NCI-H2196 (cell line): ENCODE results near the gene KCTD14.
A peak's percentile ranks its signal among the peaks of the same experiment; 100 is the strongest.
"Not testable (repeated sequence)": the region's sequence is repeated elsewhere in the genome, so short reads cannot be mapped to it uniquely, and the experiment has no call there.

Experiments
- DNase-seq: peaks from one replicate; lab custom pipeline; 2025; ENCODE audit not compliant: unreplicated experiment; lab: John Stamatoyannopoulos, UW

The KCTD14 gene, protein sequence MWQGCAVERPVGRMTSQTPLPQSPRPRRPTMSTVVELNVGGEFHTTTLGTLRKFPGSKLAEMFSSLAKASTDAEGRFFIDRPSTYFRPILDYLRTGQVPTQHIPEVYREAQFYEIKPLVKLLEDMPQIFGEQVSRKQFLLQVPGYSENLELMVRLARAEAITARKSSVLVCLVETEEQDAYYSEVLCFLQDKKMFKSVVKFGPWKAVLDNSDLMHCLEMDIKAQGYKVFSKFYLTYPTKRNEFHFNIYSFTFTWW

DNA sequence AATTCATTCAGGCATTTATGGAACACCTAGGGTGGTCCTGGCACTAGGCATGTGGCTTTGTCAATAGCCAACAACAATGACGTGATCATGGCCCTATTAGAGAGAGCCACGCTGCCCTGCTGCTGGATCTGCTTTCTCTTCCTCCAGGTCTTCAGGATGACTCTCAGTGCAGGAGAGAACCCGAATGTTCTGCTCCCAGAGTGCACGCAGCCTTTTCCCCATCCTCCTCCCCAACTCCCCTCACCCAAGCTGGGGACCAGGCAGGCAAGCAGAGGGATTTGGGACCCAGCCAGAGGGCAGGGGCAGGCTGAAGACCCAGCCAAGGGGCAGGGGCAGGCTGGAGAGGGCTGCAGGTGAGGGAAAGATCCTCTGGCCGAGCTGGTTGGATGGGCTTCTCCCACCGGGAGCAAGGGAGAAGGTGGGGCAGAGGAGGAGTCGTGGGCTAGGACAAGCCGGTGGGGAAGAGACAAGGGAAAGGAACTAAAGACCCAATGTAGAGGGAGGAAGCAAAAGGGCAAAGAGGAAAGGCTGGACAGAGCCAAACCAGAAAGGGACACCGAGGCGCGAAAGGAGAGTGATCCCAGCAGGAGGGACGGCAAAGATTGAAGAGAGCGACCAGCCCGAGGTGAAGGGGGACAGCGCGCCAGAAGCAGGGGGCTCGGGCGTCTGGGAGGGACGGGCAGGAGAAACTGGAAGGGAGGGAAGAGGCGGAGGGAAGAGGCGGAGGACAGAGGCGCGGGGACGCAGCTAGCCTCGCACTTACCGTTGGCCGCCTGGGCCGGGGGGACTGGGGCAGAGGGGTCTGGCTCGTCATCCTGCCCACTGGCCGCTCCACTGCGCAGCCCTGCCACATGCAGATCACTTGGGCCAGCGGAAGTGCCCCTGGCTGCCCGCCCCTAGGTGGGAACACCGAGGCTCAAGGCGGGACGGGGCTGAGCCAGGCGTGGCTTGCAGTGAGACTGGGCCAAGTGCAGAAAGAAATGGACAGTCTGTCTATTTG, at the start of gene KCTD14:
Gene KCTD14 (minus strand): TSS at position 880 of the 1,000 bp plus-strand sequence. CDS start 27 bp downstream, at position 853.
- peak; percentile 46 for DNase-seq

DNA sequence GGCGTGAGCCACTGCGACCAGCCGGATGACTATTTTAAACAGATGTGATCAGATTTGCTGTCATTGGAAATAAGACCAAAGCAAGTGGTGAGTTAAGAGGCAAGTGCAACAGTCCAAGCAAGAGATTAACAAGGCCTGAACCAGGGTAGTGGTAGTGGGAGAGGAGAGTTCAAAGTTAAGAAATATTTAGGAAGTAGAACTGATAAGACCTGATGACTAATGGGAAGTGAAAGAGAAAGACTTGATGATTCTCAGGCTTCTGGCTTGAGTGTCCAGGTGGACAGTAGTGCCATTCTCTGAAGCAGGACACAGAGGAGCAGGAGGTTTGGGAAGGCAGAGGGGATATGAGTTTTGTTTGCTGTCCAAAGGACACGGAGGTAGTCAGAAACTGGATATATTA, 49.4 kb upstream of the KCTD14 start:
- no peak for DNase-seq

DNA sequence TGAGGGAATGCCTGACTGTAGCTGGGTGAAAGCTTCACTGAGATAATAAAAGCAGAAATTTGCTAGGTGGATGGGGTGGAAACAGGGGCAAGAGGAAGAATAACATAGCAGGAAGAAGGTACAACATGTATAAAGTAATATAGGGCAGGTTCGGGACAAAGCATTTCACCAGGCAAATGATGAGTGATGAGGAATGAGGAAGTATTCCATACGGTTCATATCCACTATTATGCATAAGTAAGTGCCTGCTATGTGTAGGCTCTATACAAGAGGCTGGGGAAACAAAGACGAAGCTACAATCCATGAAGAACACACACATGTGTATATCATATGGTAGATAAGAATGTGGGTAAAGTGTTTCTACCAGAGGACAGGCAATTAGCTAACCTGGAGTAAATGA, 48.6 kb upstream of the KCTD14 start:
- no peak for DNase-seq

DNA sequence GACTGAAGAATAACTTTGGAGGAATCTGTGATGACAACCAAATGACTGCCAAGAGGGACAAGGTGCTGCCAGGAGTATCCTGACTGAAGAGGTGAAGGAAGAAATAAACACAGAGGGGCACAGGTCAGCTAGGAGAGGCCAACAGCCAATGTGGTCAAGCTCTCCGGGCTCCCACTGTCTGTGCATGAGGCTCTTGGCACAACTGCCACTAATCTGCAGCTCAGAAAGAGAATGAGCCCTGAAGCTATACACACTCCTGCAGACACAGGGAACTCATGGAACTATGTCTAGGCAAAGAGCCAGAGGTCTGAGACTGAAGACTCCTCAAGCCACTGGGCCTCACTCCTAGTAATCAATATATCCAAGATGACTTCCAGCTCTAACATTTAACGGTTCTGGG, 47.5 kb upstream of the KCTD14 start:
- no peak for DNase-seq

DNA sequence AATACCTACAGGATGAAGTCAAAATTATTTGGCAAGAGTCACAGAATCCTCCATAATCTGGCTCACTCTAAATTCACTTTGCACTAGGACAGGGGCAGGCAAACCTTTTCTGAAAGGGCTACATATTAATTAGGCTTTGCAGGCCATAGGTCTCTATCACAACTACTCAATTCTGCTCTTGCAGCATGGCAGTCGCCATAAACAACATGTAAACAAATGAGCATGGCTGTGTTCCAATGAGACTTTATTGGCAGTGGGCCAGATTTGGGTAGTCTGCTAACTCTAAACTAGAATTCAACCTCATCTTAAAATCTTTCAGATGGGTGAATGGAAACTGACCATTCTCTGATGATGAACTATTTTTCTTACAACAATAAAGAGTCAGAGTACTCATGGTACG, 46.4 kb upstream of the KCTD14 start:
- DNase-seq, result peak; percentile 64

DNA sequence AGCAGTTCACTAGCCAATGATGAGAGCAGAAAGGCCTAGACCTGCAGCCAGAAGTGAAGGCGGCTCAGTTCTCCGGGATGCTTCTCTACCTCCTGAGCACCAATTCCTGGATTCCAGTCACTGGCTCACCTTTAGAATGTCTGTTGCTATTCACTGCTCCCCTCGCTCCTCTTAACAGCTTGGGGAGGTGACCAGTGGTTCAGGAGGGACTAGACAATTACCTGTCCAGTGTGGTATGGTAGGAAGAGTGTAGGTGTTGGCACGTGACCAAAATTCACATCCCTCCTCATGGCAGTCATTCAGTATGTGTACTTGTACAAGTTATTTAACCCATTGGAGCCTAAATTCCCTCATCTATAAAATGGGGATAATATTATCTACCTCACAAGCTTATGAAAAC, 44.6 kb upstream of the KCTD14 start:
- DNase-seq, result no peak

DNA sequence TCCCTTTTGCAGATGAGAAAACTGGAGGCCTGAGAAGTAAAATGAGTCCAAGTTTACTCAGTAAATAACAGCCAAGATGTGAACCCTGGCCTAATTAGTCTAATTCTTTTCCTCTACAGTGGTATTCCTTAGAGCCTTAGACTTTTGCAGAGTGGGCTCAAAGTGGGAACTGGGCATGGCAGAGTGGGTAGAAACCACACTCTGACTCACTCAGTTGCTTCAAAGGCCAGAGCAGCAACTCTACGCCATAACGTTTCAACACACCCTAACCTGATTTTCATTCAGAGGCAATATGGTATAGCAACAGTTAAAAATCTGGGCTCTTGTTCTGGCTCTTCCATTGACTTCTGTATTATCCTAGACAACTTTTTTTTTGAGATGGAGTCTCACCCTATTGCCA, 43.4 kb upstream of the KCTD14 start:
- no peak for DNase-seq

DNA sequence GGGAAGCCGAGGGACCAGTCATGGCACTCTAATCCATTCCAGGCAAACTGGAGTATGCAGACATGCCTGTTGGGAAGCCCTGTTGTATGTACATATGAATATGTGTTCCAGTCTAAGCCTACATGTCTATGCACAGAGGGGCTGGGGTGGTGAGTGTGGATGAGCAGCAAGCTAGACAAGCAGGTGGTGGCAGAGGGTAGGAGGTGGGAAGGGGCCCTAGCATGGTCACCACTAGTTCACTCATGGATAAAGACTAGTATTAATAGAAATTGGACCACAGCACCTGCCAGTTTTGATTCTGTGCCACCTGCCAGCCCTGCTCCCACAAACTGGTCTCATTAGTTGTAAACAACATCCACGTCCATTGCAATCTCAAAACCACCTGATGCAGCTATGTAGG, 42.1 kb upstream of the KCTD14 start:
- no peak for DNase-seq

DNA sequence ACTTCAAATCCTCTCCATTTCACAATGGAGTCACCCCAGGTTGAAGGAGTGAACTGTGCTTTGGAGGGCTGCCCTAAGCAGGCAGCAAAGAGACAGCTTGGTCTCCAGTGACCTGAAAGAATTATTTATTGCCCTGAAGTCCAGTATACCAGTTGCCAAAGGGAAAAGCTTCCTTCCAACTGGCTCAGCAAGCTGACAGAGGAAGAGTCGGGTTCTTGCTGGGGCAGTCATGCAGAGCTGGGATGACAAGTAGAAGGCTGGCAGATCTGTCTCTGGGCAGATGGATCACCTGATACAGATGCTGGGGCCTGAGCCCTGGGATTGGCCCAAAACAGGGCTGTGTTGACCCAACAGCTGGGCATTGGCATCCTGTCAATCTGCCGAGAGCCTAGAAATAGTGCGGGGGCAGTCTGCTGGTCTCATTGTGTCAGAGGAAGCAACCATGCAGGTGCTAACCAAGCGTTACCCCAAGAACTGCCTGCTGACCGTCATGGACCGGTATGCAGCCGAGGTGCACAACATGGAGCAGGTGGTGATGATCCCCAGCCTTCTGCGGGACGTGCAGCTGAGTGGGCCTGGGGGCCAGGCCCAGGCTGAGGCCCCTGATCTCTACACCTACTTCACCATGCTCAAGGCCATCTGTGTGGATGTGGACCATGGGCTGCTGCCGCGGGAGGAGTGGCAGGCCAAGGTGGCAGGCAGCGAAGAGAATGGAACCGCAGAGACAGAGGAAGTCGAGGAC, 40.5 kb upstream of the KCTD14 start, which contains the start of gene THRSP:
Gene THRSP (plus strand): TSS at position 422 of the 742 bp plus-strand sequence. CDS start 21 bp downstream, at position 443.
- no peak for DNase-seq

DNA sequence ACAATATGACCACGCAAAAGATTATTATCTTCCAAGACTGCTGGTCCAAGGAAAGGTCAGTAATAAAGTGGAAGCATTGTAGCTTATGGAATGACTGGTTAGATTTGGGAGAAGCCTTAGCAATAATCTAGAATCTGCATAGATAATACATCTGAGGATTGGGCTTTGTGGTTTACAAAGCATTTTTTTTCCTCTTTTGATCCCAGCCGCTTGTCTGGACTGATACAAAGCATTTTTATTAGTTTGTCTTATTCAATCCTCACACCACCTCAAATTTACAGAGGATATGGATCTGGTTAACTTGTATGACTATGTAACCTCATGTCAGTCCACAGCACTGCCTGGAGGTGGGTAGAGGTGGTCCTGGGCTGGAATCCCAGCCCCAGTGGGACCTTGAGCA, 39.6 kb upstream of the KCTD14 start:
- no peak for DNase-seq

DNA sequence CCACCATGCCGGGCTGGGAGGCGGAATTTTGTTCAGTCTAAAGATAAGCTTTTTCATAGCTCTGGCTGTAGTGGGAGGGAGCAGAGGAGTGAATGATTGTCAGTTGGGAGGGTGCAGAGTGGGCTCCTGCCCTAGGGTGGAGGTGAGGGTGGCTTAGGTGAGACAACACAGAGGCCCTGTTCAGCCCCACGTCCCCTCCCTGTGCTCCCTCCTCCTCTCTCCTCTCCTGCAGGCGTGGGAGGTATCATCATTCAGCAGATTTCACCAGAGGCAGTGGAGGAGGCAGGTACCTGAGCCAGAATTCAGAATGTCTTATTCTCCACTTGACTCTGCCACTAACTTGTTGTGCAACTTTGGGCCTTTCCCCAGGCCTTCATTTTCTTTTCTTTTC, 38.8 kb upstream of the KCTD14 start:
- no peak for DNase-seq

DNA sequence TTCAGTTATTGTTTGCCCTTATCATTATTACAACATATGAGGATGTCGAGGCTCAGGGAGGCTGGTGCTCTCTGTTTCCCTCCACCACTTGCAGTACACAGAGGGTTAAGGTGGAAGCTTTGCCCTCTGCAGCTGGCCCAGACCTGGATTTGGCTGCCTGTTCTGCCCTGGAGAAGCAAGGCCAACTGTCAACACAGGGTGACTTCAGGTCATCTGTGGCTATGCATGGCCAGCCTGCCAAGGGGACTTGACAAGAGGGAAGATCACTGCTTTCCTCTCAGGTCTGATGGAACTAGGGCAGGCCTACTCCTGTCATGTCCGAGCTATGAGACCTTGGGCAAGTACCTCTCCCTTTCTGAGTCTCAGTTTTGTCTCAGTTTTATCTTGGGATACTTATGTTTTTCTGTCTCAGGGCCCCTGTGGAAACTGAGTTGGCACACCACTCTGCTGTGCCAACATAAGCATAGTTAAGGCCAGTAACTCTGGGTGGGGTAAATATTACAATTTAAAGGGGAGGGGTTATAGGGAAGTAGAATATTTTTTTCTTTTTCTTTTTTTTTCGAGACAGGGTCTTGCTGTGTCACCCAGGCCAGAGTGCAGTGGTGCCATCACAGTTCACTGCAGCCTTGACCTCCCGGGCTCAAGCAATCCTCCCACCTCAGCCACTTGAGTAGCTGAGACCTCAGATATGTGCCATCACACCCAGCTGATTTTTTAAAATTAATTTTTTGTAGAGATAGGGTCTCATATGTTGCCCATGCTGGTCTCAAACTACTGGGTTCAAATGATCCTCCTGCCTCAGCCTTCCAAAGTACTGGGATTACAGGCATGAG, 38.2 kb upstream of the KCTD14 start:
- peak; percentile 36 for DNase-seq

DNA sequence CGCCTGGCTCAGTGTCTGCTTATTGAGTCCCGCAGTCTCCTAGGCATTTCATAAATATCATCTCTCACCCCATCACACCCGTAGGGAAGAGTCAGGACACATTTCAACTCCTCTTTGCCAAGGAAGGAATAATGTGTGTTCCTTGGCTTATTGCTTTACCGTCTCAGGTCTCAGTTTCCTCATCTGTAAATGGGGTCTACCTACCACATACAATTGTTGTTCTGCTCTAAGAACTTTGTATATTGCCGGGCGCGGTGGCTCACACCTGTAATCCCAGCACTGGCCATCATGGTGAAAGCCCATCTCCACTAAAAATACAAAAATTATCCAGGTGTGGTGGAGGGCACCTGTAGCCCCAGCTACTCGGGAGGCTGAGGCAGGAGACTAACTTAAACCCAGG, 37.5 kb upstream of the KCTD14 start:
- no peak for DNase-seq

DNA sequence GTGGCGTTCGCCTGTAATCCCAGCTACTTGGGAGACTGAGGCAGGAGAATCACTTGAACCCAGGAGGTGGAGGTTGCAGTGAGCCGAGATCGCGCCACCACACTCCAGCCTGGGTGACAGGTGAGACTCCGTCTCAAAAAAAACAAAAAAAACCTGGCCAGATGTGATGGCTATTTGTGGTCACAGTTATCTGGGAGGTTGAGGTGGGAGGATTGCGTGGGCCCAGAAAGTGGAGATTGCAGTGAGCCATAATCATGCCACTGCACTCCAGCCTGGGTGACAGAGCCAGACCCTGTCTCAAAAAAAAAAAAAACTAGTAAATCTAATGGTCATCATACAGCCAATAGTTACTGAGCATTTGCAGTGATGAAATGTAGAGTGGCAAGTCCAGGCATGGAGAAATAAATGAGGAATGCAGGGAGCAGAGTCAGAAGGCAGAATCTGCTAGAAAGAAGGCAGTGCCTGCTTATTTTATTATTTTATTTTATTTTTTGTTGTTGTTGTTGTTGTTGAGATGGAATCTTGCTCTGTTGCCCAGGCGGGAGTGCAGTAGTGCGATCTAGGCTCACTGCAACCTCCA, 36.8 kb upstream of the KCTD14 start:
- not testable (repeated sequence) for DNase-seq

DNA sequence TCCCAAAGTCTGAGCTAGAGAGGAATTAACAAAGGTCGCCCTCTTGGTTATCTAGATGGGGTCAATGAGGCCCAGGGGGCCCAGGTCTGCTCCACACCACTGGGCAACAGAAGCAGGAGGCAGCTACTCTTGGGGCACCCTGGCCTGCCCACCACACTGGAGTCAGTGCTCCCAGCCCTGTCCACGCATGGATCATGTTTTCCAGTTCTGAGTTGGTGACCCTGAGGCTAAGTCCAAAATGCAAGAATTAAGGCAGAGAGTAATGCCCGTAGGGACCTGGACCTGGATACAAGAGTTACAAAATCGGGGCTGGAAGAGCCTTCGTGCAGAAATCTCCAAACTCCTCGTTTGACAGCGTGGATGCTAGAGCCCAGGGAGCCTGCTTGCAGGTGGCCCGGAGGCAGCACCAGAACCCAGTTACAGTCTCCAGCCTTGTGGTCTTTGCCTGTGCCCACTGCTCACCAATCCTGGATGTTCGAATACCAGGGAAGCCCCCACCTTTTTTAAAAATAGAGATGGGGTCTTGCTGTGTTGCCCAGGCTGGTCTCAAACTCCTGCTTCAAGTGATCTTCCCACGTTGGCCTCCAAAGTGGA, 34.5 kb upstream of the KCTD14 start:
- no peak for DNase-seq

DNA sequence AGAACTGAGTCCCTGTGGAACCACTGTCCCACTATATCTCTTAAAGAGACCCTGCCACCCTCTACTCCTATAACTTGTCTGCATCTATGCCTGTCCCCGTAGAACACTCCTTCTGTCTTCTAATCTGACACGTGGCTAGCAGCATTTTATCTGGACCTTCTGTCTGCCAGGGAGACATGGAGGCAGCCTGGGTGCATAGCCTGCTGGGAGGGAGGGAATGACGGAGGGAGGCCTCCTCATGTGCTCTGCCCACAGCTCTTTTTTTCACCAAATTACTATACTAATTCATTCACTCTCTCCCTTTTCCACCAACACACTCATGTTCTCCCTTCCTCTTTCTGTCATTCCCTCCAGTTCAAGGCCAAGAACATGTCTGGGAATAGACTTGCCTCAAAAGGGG, 33.0 kb upstream of the KCTD14 start:
- no peak for DNase-seq

DNA sequence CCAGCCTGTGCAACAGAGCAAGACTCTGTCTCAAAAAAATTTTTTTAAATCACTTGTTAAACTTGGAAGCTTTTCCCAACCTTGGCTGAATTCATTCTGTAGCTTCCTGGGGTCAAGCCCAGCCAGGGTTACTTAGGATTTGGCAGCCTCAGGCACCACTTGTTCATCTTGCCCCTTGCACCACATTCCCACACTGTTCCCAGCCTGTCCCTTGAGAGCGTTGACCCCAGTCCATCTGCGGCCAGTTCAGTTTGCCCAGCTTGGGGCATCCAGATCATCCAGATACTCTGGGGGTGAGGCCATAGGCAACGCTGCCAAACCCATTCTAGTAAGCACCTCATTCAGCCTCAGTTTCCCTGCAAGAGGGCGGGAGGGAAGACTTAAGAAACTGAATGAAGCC, 31.9 kb upstream of the KCTD14 start:
- DNase-seq, result no peak

DNA sequence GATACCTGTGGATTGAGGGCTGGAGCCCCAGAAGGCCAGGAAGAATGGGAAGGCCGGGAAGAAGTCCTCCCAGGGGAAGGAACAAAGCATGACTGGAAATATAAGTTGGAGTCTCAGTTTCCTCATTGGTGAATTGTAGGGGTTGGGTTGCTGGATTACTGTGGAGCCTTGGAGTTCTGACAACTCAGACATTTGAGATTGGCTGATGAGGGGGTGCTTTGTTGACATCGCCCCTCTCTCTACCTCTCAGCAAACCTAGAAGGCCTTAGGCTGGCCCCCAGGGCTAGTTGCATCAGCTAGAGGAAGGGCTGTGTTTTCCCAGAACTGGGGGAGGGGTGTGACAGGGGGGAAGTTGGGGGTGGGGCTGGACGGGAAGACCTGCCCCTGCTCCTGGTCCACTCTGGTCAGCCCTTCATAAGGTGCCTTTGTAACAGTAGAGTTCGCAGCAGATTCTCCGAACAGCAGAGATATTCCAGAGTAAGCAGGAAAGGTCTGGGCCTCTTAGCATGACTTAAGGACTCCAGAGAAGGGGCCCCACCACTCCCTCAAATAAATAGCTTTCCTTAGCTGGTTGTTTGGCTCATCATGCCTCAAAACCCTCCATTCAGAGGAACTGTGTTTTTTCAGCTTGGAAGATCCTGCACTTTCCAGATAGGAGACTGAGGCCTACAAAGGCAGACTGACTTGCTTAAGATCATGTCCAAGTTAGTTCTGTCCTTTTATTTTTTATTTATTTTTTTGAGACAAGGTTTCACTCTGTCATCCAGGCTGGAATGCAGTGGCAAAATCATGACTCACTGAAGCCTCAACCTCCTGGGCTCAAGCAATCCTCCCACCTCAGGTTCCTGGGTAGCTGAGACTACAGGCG, 28.1 kb upstream of the KCTD14 start:
- no peak for DNase-seq

DNA sequence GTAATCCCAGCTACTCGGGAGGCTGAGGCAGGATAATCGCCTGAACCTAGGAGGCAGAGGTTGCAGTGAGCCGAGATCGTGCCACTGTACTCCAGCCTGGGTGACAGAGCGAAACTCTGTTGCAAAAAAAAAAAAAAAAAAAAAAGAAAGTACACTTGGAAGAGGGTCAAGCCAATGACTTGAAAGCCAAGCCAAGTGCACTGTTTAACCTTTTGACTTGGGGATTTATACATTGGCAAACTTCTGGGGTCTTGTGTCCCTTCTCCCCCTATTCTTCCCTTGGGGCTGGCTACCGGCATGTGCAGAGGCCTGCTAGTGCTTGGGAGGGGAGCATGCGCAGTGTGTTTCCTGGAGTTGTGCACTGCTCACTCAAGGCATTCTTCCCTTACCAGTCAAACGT, 26.3 kb upstream of the KCTD14 start:
- no peak for DNase-seq
